HG03135 (cell line): Measurements from ENCODE around the gene CENPS.

Experiments used
- ATAC-seq: cut with Tn5 transposase; IDR thresholded peaks from one replicate; pipeline ENCODE4 v1.9.1; 2021; ENCODE audit warnings: mild to moderate bottlenecking, moderate library complexity; ENCODE audit not compliant: unreplicated experiment

CENPS gene

DNA sequence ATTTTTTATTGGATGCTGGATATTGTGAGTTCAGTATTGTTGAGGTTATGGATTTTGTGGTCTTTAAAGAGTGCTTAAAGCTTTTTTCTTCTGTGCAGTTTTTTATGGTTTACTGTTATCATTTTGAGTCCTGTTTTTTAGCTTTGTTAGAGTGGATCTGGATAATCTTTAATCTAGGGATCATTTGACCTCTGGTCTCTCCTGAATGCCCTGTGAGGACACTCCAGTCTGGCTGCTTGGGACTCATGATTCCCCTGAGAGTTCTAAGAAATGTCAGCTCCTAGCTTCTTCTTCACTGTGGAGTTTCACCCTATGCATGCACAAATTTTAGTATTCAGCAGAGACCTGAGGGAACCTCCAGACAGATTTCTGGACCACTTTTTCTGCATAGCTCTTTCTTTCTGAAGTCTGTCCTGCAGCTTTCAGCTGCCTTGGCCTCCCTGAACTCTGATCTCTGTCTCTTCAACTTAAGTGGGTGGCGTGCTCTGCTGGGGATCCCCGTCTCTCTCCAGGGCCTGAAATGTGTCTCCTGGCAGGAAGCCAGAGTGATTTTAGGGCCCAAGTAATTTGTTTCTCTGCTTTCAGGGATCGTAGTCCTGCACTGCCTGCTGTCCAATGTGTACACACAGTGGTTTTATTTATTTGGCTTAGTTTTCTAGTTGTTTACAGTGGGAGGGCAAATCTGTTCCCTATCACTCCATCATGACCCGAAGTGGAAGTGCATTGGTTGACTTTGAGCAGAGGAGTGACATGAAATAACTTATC lies 59.2 kb downstream of the CENPS start:
- no peak for ATAC-seq

DNA sequence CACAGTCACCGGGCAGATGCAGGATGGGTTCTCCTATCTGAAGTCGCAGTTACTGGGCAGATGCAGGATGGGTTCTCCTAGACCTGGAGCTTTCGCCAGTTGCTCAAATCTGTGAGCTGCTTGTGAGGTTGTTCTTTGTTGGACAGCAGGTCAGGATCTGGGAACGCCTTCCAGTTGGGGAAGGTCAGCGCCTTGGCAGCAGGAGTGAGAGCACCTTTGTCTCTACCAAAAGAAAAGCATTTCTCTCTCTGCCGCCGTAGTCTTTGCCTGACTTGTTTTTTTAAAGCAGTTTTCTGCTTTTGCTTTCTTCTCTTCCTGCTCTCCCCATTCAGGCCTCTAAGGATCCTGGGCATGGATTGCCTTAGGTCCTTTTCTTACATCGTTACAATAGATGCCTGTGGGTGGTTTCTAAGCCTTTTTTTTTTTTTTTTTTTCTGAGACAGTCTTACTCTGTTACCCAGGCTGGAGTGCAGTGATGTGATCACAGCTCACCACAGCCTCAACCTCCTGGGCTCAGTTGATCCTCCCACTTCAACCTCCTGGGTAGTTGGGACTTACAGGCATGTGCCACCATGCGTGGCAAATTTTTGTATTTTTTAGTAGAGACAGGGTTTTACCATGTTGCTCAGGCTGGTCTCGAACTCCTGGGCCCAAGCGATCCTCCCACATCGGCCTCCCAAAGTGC lies 60.2 kb downstream of the CENPS start:
- ATAC-seq = no peak
